ENCODE measurements around the gene SPHKAP.

Gene SPHKAP

DNA sequence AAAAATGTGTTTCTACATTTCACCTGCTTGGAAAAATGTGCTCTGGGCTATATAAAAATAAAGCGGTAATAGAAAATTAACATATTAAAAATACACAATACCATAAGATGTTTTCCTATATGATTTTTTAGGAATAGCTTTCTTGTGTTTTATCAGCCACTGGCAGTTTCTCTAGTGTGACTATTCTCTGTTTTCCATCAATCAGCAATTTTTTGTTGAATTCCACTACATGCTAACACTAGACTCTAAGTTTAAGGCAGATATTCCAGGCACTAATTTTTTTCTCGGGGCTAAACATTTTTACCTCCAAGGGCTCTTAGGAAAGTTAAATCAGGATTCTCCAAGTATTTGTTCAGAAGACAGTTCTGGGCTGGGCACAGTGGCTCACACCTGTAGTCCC is 140.5 kb downstream of the SPHKAP start:
- DNase-seq (ENCODE audit: low read depth, low spot score): no peak
- TF ChIP-seq, protein P1, sequence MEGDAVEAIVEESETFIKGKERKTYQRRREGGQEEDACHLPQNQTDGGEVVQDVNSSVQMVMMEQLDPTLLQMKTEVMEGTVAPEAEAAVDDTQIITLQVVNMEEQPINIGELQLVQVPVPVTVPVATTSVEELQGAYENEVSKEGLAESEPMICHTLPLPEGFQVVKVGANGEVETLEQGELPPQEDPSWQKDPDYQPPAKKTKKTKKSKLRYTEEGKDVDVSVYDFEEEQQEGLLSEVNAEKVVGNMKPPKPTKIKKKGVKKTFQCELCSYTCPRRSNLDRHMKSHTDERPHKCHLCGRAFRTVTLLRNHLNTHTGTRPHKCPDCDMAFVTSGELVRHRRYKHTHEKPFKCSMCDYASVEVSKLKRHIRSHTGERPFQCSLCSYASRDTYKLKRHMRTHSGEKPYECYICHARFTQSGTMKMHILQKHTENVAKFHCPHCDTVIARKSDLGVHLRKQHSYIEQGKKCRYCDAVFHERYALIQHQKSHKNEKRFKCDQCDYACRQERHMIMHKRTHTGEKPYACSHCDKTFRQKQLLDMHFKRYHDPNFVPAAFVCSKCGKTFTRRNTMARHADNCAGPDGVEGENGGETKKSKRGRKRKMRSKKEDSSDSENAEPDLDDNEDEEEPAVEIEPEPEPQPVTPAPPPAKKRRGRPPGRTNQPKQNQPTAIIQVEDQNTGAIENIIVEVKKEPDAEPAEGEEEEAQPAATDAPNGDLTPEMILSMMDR (IDR thresholded peaks at IDR 0.05; ENCODE audit: low read depth, low read length): no peak
- in situ Hi-C loops (cut with HindIII; ENCODE audit: low sequenced_read_pairs): no loop called here
- no peak overlapping the region for H3K4me3 ChIP-seq (ENCODE audit: low read depth, low read length)

DNA sequence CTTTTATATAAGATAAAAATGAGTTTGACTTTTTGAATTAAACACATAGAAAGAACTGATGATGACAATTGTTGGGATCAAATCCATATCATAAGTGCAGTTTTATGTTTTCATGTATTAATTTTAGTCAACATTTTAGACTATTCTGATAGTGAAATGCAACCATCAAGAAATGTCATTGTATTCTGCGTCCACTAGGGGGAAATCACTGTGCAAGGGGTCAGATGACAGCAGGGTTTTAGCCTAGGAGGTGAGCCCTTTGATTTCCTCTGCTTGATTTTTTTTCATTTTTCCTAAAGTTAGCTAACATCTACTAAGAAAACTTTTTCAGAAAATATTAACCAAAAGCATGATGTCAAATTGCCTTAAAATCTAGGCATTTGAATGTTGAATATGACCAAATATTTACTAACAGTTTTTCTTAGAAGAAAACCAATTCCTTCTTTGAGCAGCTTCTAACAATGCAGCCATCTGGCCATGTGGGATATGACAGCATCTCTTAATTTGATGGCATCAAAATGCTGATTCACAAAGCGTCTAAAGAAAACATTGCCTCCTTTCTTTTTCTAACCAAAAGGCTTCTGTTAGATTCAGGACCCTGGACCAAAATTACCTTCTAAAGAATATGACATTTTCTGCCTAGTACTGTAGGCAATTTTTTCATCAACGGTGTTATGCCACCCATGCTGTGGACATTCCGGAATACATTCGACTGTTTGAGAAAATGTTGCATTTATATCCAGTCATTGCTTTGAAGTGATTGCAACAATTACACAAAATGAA is 141.5 kb downstream of the SPHKAP start:
- TF ChIP-seq, protein P1 (IDR thresholded peaks at IDR 0.05; ENCODE audit: low read depth, low read length): peak; percentile 70
- in situ Hi-C loops (cut with HindIII; ENCODE audit: low sequenced_read_pairs): no loop called here
- H3K4me3 ChIP-seq (ENCODE audit: low read depth, low read length): no peak overlapping the region
- DNase-seq (ENCODE audit: low read depth, low spot score): peak; percentile 22

DNA sequence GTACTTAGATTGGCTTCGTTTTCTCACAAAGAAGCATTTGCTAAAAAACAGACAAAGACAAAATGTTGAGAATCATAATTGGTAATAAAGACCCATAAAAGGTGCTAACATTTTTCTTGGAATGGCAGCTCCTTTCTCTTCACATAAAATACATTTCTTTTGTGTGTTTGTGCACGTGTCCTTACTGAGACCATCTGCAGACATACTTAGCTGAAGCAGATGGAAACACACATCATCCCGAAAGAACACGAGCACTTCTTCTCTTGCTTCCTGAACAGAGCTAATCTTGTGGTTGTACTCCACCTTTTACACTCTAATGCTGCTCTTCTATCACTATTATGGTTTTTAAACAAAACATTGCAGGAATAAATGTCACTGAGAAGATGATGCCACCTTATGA is 142.5 kb downstream of the SPHKAP start:
- no peak for DNase-seq (ENCODE audit: low read depth, low spot score)
- TF ChIP-seq, protein P1 (IDR thresholded peaks at IDR 0.05; ENCODE audit: low read depth, low read length): no peak
- no peak overlapping the region for H3K4me3 ChIP-seq (ENCODE audit: low read depth, low read length)
- in situ Hi-C loops (cut with HindIII; ENCODE audit: low sequenced_read_pairs): no loop called here

DNA sequence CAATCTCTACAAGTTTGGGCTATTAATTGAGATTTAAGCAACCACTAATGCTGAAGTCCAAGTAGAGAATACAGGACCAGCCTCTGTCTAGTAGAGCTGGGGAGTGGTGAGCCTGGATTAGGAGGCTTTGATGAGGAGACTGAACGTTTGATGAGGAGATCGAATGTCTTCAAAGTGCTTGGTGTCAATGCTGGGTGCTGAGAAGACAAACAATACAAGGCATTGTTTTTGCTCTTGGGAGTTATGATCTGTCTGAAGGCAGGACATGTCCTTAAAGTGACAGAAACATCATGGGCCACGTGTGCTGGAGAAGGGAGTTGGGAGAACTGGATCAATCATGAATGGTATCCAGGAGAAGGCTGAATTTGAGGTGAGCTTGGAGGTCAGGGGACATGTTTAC is 143.6 kb downstream of the SPHKAP start:
- no peak for DNase-seq (ENCODE audit: low read depth, low spot score)
- in situ Hi-C loops (cut with HindIII; ENCODE audit: low sequenced_read_pairs): no loop called here
- H3K4me3 ChIP-seq (ENCODE audit: low read depth, low read length): no peak overlapping the region
- TF ChIP-seq, protein P1 (IDR thresholded peaks at IDR 0.05; ENCODE audit: low read depth, low read length): no peak

DNA sequence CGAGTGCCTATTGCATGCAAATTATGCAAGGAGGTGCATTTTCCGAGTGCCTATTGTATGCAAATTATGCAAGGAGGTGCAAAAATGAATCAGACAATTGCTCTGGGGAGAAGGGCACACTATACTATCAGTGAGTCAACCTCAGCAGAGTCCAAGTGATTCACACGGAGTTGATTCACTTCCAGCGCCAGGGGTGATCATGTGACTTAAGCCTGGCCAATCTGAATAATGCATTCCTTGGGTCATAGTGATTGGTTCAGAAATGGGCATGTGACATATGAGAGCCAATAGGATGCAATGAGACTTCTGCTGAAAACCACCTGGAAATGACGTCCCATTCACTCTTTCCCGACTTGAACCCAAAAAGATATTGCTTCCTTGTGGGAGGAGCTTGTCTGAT is 157.9 kb downstream of the SPHKAP start:
- DNase-seq (ENCODE audit: low read depth, low spot score): no peak
- TF ChIP-seq, protein P1 (IDR thresholded peaks at IDR 0.05; ENCODE audit: low read depth, low read length): no peak
- no peak overlapping the region for H3K4me3 ChIP-seq (ENCODE audit: low read depth, low read length)
- in situ Hi-C loops (cut with HindIII; ENCODE audit: low sequenced_read_pairs): no loop called here

DNA sequence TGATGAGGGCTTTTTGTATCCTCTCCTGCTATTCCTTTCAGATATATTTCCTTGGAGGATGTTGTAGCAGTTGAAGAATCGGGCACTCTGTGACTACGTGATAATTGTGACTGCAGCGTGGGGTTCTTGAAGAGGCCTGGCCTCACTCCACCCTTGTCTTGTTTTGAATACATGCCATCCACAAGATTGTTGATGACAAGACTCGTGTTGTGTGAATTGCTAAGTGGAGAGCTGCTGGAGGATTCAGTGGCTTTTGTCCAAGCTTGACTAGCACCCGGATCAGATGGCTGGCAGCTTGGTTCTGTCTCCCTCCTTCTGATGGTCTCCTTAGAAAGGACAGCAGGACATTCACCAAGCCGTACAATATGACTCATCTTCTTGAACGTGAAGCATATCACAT is 163.2 kb downstream of the SPHKAP start:
- in situ Hi-C loops (cut with HindIII; ENCODE audit: low sequenced_read_pairs): no loop called here
- DNase-seq (ENCODE audit: low read depth, low spot score): no peak
- H3K4me3 ChIP-seq (ENCODE audit: low read depth, low read length): no peak overlapping the region
- TF ChIP-seq, protein P1 (IDR thresholded peaks at IDR 0.05; ENCODE audit: low read depth, low read length): no peak
